GM12878 (cell line): Measurements from ENCODE around the gene BRCA1. TPM values are rescaled to one million over a fixed set of nuclear protein-coding genes. Genes with fewer than 3 reads are reported as not detected.

Source experiments
- ATAC-seq: fragments of 200-7000 bp; cut with Tn5 transposase; 3 replicates; pipeline ENCODE4 v1.9.1; 2020; ENCODE audit warnings: mild to moderate bottlenecking, moderate library complexity
- BruUV-seq: library from RNA; stranded (reverse); fragments of 400-500 nt; replicated peaks from 2 replicates; lab custom pipeline; 2021; lab: Mats Ljungman, UMichigan
- CTCF ChIA-PET: fragments of 300-600 bp; sonication (Branson Sonifier 250); formaldehyde crosslinking; extraction: SDS; loops from one replicate; lab custom pipeline; 2021; ENCODE audit warnings: inconsistent platforms; lab: Yijun Ruan, JAX
- POLR2A ChIA-PET: fragments of 350-600 bp; formaldehyde crosslinking; extraction: SDS; loops from one replicate; lab custom pipeline; 2021; ENCODE audit warnings: inconsistent platforms; lab: Charles Lee
- RAD21 ChIA-PET: fragments of 300-600 bp; sonication (Branson Sonifier 250); formaldehyde crosslinking; loops from one replicate; lab custom pipeline; 2023; ENCODE audit warnings: antibody characterized with exemption; ENCODE audit not compliant: unreplicated experiment; lab: Charles Lee
- SMC1A ChIA-PET: fragments of 300-600 bp; sonication (Branson Sonifier 250); formaldehyde crosslinking; loops from one replicate; lab custom pipeline; 2023; ENCODE audit not compliant: unreplicated experiment, uncharacterized antibody; lab: Charles Lee
- DNase-seq: peaks from one replicate; pipeline ENCODE4 v3.0.0-alpha.2; 2011; ENCODE audit warnings: low read depth, low spot score
- FAIRE-seq: peaks from 3 replicates; lab custom pipeline; 2011; peaks lifted over from hg19 to GRCh38; lab: Jason Lieb, UNC
- H2AFZ ChIP-seq: 2 replicates; pipeline ENCODE4 v1.6.0; 2011; ENCODE audit warnings: low read depth, low read length, control low read depth; ENCODE audit not compliant: control insufficient read depth
- H3K27ac ChIP-seq: 2 replicates; pipeline ENCODE4 v1.5.1; 2011; ENCODE audit warnings: control low read depth; ENCODE audit not compliant: control insufficient read depth, insufficient read depth
- H3K27me3 ChIP-seq, 2 experiments: replicated peaks in 1 of 2; 2 replicates each; pipeline versions ENCODE4 v1.6.0 to v1.6.1; 2011; ENCODE audit warnings: low read length in 1 of 2; ENCODE audit not compliant: control insufficient read depth in 2 of 2, insufficient read depth in 2 of 2
- H3K36me3 ChIP-seq, 2 experiments: 2 replicates each; pipeline ENCODE4 v1.5.1; 2011; ENCODE audit warnings: low read length in 1 of 2; ENCODE audit not compliant: control insufficient read depth in 2 of 2, insufficient read depth in 2 of 2
- H3K4me1 ChIP-seq: 2 replicates; pipeline ENCODE4 v1.6.1; 2011; ENCODE audit warnings: mild to moderate bottlenecking, low read length, moderate library complexity, mixed read lengths; ENCODE audit not compliant: control insufficient read depth, insufficient read depth
- H3K4me2 ChIP-seq: 2 replicates; pipeline ENCODE4 v1.6.0; 2011; ENCODE audit warnings: control low read depth; ENCODE audit not compliant: control insufficient read depth, insufficient read depth
- H3K4me3 ChIP-seq: fragments of 200-600 bp; sonication (generic); 2 replicates; pipeline ENCODE4 v1.5.1; 2016
- H3K79me2 ChIP-seq: 2 replicates; pipeline ENCODE4 v1.6.0; 2011; ENCODE audit warnings: low read length; ENCODE audit not compliant: control insufficient read depth, insufficient read depth
- H3K9ac ChIP-seq: 2 replicates; pipeline ENCODE4 v1.8.0; 2011; ENCODE audit warnings: low read length, control low read depth, mixed read lengths; ENCODE audit not compliant: control insufficient read depth, insufficient read depth
- H3K9me3 ChIP-seq: replicated peaks from 3 replicates; pipeline ENCODE4 v1.5.1; 2011; ENCODE audit warnings: mild to moderate bottlenecking, low read length; ENCODE audit not compliant: control insufficient read depth, insufficient read depth
- H4K20me1 ChIP-seq: 2 replicates; pipeline ENCODE4 v1.6.0; 2011; ENCODE audit not compliant: control insufficient read depth, insufficient read depth
- ATF2 ChIP-seq: IDR thresholded peaks from 2 replicates; pipeline ENCODE4 v1.6.1; 2012; ENCODE audit warnings: low read length, inconsistent platforms
- BMI1 ChIP-seq: fragments of 450-650 bp; IDR thresholded peaks from 2 replicates; pipeline ENCODE4 v1.6.1; 2016; ENCODE audit warnings: mild to moderate bottlenecking, moderate library complexity, borderline replicate concordance
- BRCA1 ChIP-seq: IDR thresholded peaks from 2 replicates; pipeline ENCODE4 v1.6.1; 2011; ENCODE audit warnings: low read depth, low read length, improper control_type of control experiment
- CBX5 ChIP-seq: sonication (generic); IDR thresholded peaks from 2 replicates; pipeline ENCODE4 v1.6.1; 2016; ENCODE audit warnings: low read depth, moderate library complexity, mild to moderate bottlenecking, inconsistent platforms
- CHD1 ChIP-seq: IDR thresholded peaks from 2 replicates; pipeline ENCODE4 v1.6.1; 2012; ENCODE audit warnings: low read depth, low read length, improper control_type of control experiment
- E2F4 ChIP-seq: IDR thresholded peaks from 2 replicates; pipeline ENCODE4 v1.6.1; 2012; ENCODE audit warnings: low read depth, low read length, improper control_type of control experiment
- EED ChIP-seq: sonication (generic); IDR thresholded peaks from 2 replicates; pipeline ENCODE4 v1.6.1; 2016; ENCODE audit warnings: antibody characterized with exemption, low read depth
- EZH2 ChIP-seq: IDR thresholded peaks from 2 replicates; pipeline ENCODE4 v1.6.1; 2012; ENCODE audit warnings: low read depth, mild to moderate bottlenecking, control low read depth, inconsistent platforms, low read length, borderline replicate concordance; ENCODE audit not compliant: control insufficient read depth
- HCFC1 ChIP-seq: fragments of 150-350 bp; IDR thresholded peaks from 2 replicates; pipeline ENCODE4 v1.6.1; 2014; ENCODE audit warnings: low read length
- HDGF ChIP-seq: fragments of 450-650 bp; IDR thresholded peaks from 2 replicates; pipeline ENCODE4 v1.6.1; 2016; ENCODE audit warnings: antibody characterized with exemption
- IKZF2 ChIP-seq, 2 experiments: fragments of 450-650 bp; IDR thresholded peaks; 2 replicates each; pipeline ENCODE4 v1.6.1; 2017; ENCODE audit warnings: mild to moderate bottlenecking in 2 of 2, moderate library complexity in 2 of 2
- KAT2A ChIP-seq: conservative IDR thresholded peaks from 2 replicates; pipeline ENCODE4 v1.6.1; 2011; ENCODE audit warnings: low read depth, low read length; ENCODE audit not compliant: control insufficient read depth
- MEF2B ChIP-seq: fragments of 450-650 bp; IDR thresholded peaks from 2 replicates; pipeline ENCODE4 v1.6.1; 2018; ENCODE audit warnings: mild to moderate bottlenecking, moderate library complexity; ENCODE audit not compliant: partially characterized antibody, poor library complexity, severe bottlenecking
- MYB ChIP-seq: fragments of 150-350 bp; IDR thresholded peaks from 2 replicates; pipeline ENCODE4 v1.6.1; 2014; ENCODE audit warnings: mild to moderate bottlenecking, low read depth, low read length, borderline replicate concordance
- NBN ChIP-seq: fragments of 450-650 bp; IDR thresholded peaks from 2 replicates; pipeline ENCODE4 v1.6.1; 2016
- RB1 ChIP-seq: fragments of 450-650 bp; formaldehyde crosslinking; IDR thresholded peaks from 2 replicates; pipeline ENCODE4 v1.6.1; 2017; ENCODE audit warnings: mild to moderate bottlenecking, borderline replicate concordance
- RCOR1 ChIP-seq: conservative IDR thresholded peaks from 2 replicates; pipeline ENCODE4 v1.6.1; 2012; ENCODE audit warnings: low read depth, low read length, improper control_type of control experiment
- RELB ChIP-seq: fragments of 450-650 bp; IDR thresholded peaks from 2 replicates; pipeline ENCODE4 v1.6.1; 2017; ENCODE audit warnings: low read depth, mild to moderate bottlenecking, moderate library complexity
- SMARCA5 ChIP-seq: fragments of 450-650 bp; IDR thresholded peaks from 2 replicates; pipeline ENCODE4 v1.6.1; 2017; ENCODE audit warnings: mild to moderate bottlenecking
- WGBS: methylation state at CpG from one replicate; pipeline ENCODE4 v1.1.6; 2016; ENCODE audit warnings: low lambda C conversion rate; ENCODE audit not compliant: insufficient replicate concordance, insufficient coverage; ENCODE audit errors: missing lambda C conversion rate; 5-methylcytosine and 5-hydroxymethylcytosine counted together
- in situ Hi-C: fragments of 300-500 bp; cut with MboI; formaldehyde crosslinking; loops from 9 replicates; pipeline ENCODE4 v1.14.3; 2018; ENCODE audit warnings: mixed read lengths
- intact Hi-C: fragments of 100-400 bp; cut with micrococcal nuclease; formaldehyde crosslinking; loops from one replicate; pipeline ENCODE4 v1.14.2; 2022; ENCODE audit not compliant: unreplicated experiment
- polyA plus RNA-seq, 11 experiments: library from polyadenylated mRNA; depleted of rRNA in 4 of 11; unstranded in 6 of 11; stranded (reverse) in 5 of 11; fragments of >200 nt; fragmentation: Nextera tagmentation in 4 of 11; fragmentation: Illumina TruSeq in 1 of 11; extraction: Ambion mirVana in 4 of 11; extraction: Trizol in 1 of 11; gene quantifications; 1 replicate in 1 of 11; 2 replicates in 10 of 11; pipeline versions ENCODE4 v1.2.1 to v1.2.3, GENCODE V29; 2011 to 2016; ENCODE audit warnings: inconsistent platforms in 2 of 11, missing spikeins in 2 of 11, low read depth in 1 of 11
- total RNA-seq, 4 experiments: library from RNA; depleted of rRNA in 3 of 4; stranded (reverse); fragments of >200 nt in 3 of 4; fragmentation: Illumina TruSeq in 1 of 4; extraction: Trizol in 1 of 4; gene quantifications; 2 replicates each; pipeline versions ENCODE4 v1.2.1 to v1.2.3, GENCODE V29; 2013 to 2021

Gene BRCA1
- total and polyA plus RNA-seq, 10 of the 15 experiments (the other 5 are each of a cell fraction or from before 2014, with no cell fraction given): 16.8 to 71.2 (median 44.2) TPM

- Histone ChIP-seq H3K4me1 (peaks cover 7% of the 10 kb centered on the region; the same call in 1 of the 2 replicates), H4K20me1 (no peaks in the 10 kb centered on the region), H2AFZ (peak within 1 kb of the TSS; percentile 86), H3K27ac (no peak within 1 kb of the TSS), H3K36me3 (no peaks in the 10 kb centered on the region), H3K79me2 (no peaks in the 10 kb centered on the region), H3K27me3 (no peaks in the 10 kb centered on the region), H3K4me3 (peak within 1 kb of the TSS; percentile 81; the same call in 1 of the 2 replicates), H3K4me2 (peak within 1 kb of the TSS; percentile 99), H3K9ac (peak within 1 kb of the TSS; percentile 48), H3K9me3 (no peaks in the 10 kb centered on the region)
- SMC1A ChIA-PET: interaction anchor here (0.8 to 1.7 kb wide), 10 partner anchors 12 to 459 kb away, joined by 3 to 8 read pairs (median 4); partner anchors contain the start of genes BRCA1, DHX8 and RPL27
- in situ Hi-C loops (loop anchor here (10.0 kb wide), 1 partner anchor 190 kb away; the partner anchor contains the start of gene TMEM106A), intact Hi-C loops (loop anchor here (5.0 kb wide), 1 partner anchor 308 kb away; no protein-coding TSS in a partner anchor)
- 2% methylated on average over 42 of the region's 61 CpGs for WGBS
- POLR2A ChIA-PET: interaction anchor here (0.6 to 1.2 kb wide), 6 partner anchors 9 to 364 kb away, joined by 3 to 5 read pairs (median 3); no protein-coding TSS in a partner anchor
- BruUV-seq: no TSS peak
- DNase-seq: peak; percentile 40
- CTCF ChIA-PET: interaction anchor here (0.9 to 2.1 kb wide), 16 partner anchors 13 to 460 kb away, joined by 3 to 14 read pairs (median 4); partner anchors contain the start of genes BRCA1, IFI35 and RPL27
- FAIRE-seq: peak; percentile 95
- RAD21 ChIA-PET: interaction anchor here (0.7 to 1.4 kb wide), 7 partner anchors 17 to 459 kb away, joined by 3 to 9 read pairs (median 4); partner anchors contain the start of genes DHX8 and RPL27
- peak; percentile 77 for ATAC-seq
- TF ChIP-seq RELB: peak; percentile 28; the same call in 1 of the 2 replicates
- TF ChIP-seq IKZF2 (IDR thresholded peaks at IDR 0.05): no peak
- no peak for TF ChIP-seq CBX5
- 0 out of 2 replicates have a peak, but pooled peaks have one; percentile 37 for TF ChIP-seq MYB
- no peak for TF ChIP-seq EZH2
- no peak for TF ChIP-seq RCOR1
- TF ChIP-seq EED: no peak
- no peak; the same call in 1 of the 2 replicates for TF ChIP-seq HCFC1
- no peak for TF ChIP-seq KAT2A
- TF ChIP-seq CHD1: no peak
- peak; percentile 33 for TF ChIP-seq MEF2B
- TF ChIP-seq SMARCA5: peak; percentile 65
- TF ChIP-seq BMI1: peak; percentile 95
- no peak for TF ChIP-seq HDGF
- no peak for TF ChIP-seq E2F4
- 0 out of 2 replicates have a peak, but pooled peaks have one; percentile 58 for TF ChIP-seq RB1
- no peak for TF ChIP-seq BRCA1
- TF ChIP-seq NBN: 0 out of 2 replicates have a peak, but pooled peaks have one; percentile 54
- peak; percentile 78 for TF ChIP-seq ATF2
Observed at GRCh38 chr17:43024407-43025289, 100.5 kb downstream of the BRCA1 start, which contains the start of gene RND2. RND2 (plus strand) TSS chr17:43025231; CDS start chr17:43025348, 117 bp downstream.
